DOHH2 (cell line): ENCODE measurements around the gene SPOCK1.

Experiments
- CTCF ChIP-seq: fragments of 200-600 bp; sonication (generic); IDR thresholded peaks from one replicate; pipeline ENCODE4 v1.5.1; 2014; ENCODE audit warnings: antibody characterized with exemption, mild to moderate bottlenecking, low read depth, low read length; ENCODE audit not compliant: poor library complexity, severe bottlenecking
- EZH2phosphoT487 ChIP-seq: fragments of 200-600 bp; sonication (generic); IDR thresholded peaks from 2 replicates; pipeline ENCODE4 v1.6.1; 2017; ENCODE audit warnings: borderline replicate concordance, mild to moderate bottlenecking, antibody characterized with exemption, low read length, moderate library complexity, mixed read lengths

DNA sequence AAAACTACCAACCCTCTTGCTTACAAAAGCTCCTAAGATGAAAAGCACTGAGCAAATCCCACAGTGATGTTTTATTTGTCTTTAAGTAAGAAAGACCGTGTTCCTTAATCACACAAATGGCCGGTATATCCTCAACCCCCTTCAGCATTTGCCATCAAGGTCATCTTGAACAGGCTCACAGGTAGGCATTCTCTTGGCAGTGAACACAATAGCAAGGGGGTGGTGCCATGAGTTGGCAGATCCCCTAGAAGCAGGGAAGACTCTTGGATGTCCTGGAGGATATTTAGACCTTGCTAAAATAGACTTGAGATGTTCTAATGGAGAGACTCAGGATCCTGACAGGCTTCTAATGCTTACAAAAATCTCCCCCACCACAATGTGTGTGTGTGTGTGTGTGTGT, 323.0 kb downstream of the SPOCK1 start:
- TF ChIP-seq CTCF (no peak), EZH2phosphoT487 (no peak)
